ENCODE data around the gene TUBA4B. TPM values are rescaled to one million over a fixed set of nuclear protein-coding genes. Genes with fewer than 3 reads are reported as not detected.

TUBA4B gene
- total and polyA plus RNA-seq, 2 of the 4 experiments (the other 2 are of a cell fraction): not detected

DNA sequence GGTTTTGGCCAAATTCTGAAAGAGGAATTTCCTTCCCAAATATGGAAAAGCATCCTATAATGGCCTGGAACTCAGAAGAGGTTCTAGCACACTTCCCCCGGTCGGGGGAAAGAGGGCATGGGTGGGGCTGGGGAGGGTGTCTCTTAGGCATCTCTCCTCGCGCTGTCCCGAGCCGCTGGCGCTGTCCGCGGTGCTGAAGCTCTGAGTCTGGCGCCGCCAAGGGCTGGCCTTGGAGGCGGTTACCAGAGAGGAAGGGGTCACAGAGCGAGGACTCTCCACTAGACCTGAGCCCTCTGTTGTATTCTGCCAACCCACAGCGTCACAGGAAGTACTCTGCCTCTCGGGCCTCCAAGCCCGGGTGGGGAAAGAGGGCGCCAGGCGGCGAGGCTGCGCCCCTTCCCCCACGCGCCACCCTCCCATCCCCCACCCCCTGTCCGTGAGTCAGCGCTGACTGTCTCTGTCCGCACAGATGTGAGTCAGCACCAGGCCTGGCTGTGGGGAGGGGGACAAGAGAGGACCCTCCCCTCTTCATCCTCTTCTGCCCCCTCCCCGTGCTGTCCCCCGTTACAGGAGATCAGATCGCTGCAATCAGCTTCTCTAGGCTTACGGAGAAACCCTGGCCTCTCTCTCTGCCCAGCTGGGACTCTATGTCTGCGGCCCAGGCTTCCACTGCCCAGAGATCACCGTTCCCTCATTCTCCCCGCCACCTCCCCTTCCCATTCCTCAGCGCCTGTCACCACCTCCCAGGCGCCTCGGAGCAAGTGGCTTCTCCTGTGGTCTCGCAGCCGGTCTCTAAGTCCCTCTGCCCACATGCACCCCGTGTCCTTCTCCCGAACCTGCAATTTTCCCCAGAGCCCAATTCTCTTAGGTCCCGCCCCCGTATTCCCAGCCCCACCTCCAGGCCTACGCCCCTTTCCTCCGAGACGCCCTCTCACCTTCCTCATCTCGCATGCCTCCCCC, 55.4 kb downstream of the TUBA4B start (continued):
- TF ChIP-seq BHLHE40 (IDR thresholded peaks at IDR 0.05; ENCODE audit: low read depth, low read length): no peak
- no peak for TF ChIP-seq RAD21 (IDR thresholded peaks at IDR 0.05; ENCODE audit: low read length)
- peak; percentile 16; the same call in 1 of the 2 replicates for TF ChIP-seq MAZ (IDR thresholded peaks at IDR 0.05; ENCODE audit: borderline replicate concordance, low read depth, low read length)

DNA sequence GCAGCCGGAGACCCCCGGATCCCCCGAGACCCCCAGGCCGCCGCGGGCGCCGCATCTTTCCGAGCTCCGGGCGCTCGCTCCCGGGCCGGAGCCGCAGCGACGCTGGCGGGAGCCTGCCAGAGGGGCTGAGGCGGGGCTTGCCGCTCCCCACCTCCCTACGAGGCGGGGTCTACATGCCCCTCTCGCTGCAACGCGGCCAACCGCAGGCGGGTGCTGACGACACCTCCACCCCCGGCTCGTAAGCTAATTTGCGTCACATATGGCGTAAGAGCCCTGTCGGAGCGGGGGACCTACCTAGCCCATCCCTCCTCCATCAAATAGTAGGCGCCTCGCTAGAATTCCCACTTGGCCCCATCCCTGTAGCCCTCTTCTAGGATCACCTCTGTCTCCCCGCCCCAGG, 56.2 kb downstream of the TUBA4B start, which contains the start of gene PTPRN:
Gene PTPRN, minus strand, starts transcription at position 124 of the 400 bp plus-strand sequence. Its CDS starts 69 bp downstream, at position 55.
- Histone ChIP-seq H3K9me3 (ENCODE audit: control insufficient read depth, insufficient read depth, low read length) (no peaks in the 10 kb centered on the region), H3K27me3 (ENCODE audit: control insufficient read depth, insufficient read depth, low read length) (no peaks in the 10 kb centered on the region; the same call in 1 of the 2 replicates), H2AK9ac (replicated peaks; ENCODE audit: low read depth, low read length, poor library complexity) (peak within 1 kb of the TSS; percentile 87), H3K18ac (ENCODE audit: low read depth, low read length) (no peak within 1 kb of the TSS), H3K79me1 (ENCODE audit: low read depth in 1 of 2, low read length in 2 of 2) (no peaks in the 10 kb centered on the region), H3K27ac (ENCODE audit: insufficient read depth, low read length) (peak within 1 kb of the TSS; percentile 32; the same call in 1 of the 2 replicates), H3K4ac (ENCODE audit: low read depth, low read length) (peak within 1 kb of the TSS; percentile 17; the same call in 1 of the 2 replicates), H4K8ac (ENCODE audit: low read depth in 2 of 2, low read length in 2 of 2) (no peak within 1 kb of the TSS), H3K4me3 (ENCODE audit: insufficient read depth, low read depth, low read length) (peak within 1 kb of the TSS; percentile 59), H2BK15ac (ENCODE audit: low read depth, low read length) (no peak within 1 kb of the TSS), H3K9ac (ENCODE audit: low read depth, low read length) (peak within 1 kb of the TSS; percentile 8; the same call in 1 of the 2 replicates), H3K4me1 (ENCODE audit: control insufficient read depth, insufficient read depth, low read length) (peaks cover 6% of the 10 kb centered on the region; the same call in 1 of the 2 replicates), H3K9me1 (ENCODE audit: insufficient read depth, low read length) (no peaks in the 10 kb centered on the region), H4K20me1 (ENCODE audit: insufficient read depth, low read length) (peaks cover 7% of the 10 kb centered on the region), H2AFZ (replicated peaks; ENCODE audit: low read length, poor library complexity) (peak within 1 kb of the TSS; percentile 90), H2BK5ac (ENCODE audit: low read depth, low read length, poor library complexity, severe bottlenecking) (peak within 1 kb of the TSS; percentile 54), H3K14ac (replicated peaks; ENCODE audit: low read depth, low read length) (no peak within 1 kb of the TSS), H2BK120ac (ENCODE audit: low read depth, low read length) (peak within 1 kb of the TSS; percentile 32), H4K5ac (ENCODE audit: low read depth, low read length) (no peak within 1 kb of the TSS), H3K56ac (ENCODE audit: extremely low read depth, insufficient read depth, low read length) (no peak within 1 kb of the TSS), H2AK5ac (ENCODE audit: low read depth, low read length) (peak within 1 kb of the TSS; percentile 58; the same call in 1 of the 2 replicates), H3K23ac (ENCODE audit: low read depth, low read length) (peak within 1 kb of the TSS; percentile 56), H4K91ac (ENCODE audit: insufficient read depth, low read depth, low read length) (0 out of 2 replicates have a peak within 1 kb of the TSS, but pooled peaks have one; percentile 23), H3K4me2 (ENCODE audit: low read depth, low read length) (peak within 1 kb of the TSS; percentile 85), H3K36me3 (ENCODE audit: control insufficient read depth, insufficient read depth, low read length) (no peaks in the 10 kb centered on the region), H2BK20ac (ENCODE audit: low read depth, low read length) (no peak within 1 kb of the TSS)
- peak; percentile 87 for DNase-seq
- in situ Hi-C loops (cut with MboI; ENCODE audit: low sequenced_read_pairs) (no loop called here), dilution Hi-C loops (cut with HindIII; ENCODE audit: low sequenced_read_pairs, unreplicated experiment) (no loop called here), intact Hi-C loops (cut with micrococcal nuclease) (loop anchor here (5.0 kb wide), 1 partner anchor 33 kb away; no protein-coding TSS in a partner anchor)
- ATAC-seq (ENCODE audit: low read depth): peak; percentile 38
- WGBS, 2 experiments (ENCODE audit: extremely low coverage in 2 of 2, insufficient read length in 1 of 2): 2% methylated on average over 10 of the region's 37 CpGs; no CpG with 5 or more reads in 1 of the 2 experiments
- POLR2A ChIA-PET (ENCODE audit: unreplicated experiment): no interaction called here
- no TSS peak for BruUV-seq (replicated peaks)
- CTCF ChIA-PET: interaction anchor here (0.7 to 1.1 kb wide), 2 partner anchors 9 to 47 kb away, joined by 3 to 4 read pairs; no protein-coding TSS in a partner anchor
- TF ChIP-seq RAD21 (IDR thresholded peaks at IDR 0.05; ENCODE audit: low read length): no peak
- TF ChIP-seq NFE2L2 (IDR thresholded peaks at IDR 0.05; ENCODE audit: low read depth, low read length): no peak
- TF ChIP-seq, protein P1, sequence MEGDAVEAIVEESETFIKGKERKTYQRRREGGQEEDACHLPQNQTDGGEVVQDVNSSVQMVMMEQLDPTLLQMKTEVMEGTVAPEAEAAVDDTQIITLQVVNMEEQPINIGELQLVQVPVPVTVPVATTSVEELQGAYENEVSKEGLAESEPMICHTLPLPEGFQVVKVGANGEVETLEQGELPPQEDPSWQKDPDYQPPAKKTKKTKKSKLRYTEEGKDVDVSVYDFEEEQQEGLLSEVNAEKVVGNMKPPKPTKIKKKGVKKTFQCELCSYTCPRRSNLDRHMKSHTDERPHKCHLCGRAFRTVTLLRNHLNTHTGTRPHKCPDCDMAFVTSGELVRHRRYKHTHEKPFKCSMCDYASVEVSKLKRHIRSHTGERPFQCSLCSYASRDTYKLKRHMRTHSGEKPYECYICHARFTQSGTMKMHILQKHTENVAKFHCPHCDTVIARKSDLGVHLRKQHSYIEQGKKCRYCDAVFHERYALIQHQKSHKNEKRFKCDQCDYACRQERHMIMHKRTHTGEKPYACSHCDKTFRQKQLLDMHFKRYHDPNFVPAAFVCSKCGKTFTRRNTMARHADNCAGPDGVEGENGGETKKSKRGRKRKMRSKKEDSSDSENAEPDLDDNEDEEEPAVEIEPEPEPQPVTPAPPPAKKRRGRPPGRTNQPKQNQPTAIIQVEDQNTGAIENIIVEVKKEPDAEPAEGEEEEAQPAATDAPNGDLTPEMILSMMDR (conservative IDR thresholded peaks at IDR 0.05; ENCODE audit: low read depth, low read length): no peak
- no peak for TF ChIP-seq MAFK (IDR thresholded peaks at IDR 0.05; ENCODE audit: low read depth, low read length)
- TF ChIP-seq RCOR1 (IDR thresholded peaks at IDR 0.05; ENCODE audit: insufficient replicate concordance, low read length): no peak
- no peak for TF ChIP-seq FOS (IDR thresholded peaks at IDR 0.05; ENCODE audit: low read depth, low read length)
- TF ChIP-seq SMC3 (IDR thresholded peaks at IDR 0.05; ENCODE audit: low read depth, low read length): no peak
- TF ChIP-seq MAZ (IDR thresholded peaks at IDR 0.05; ENCODE audit: borderline replicate concordance, low read depth, low read length): peak; percentile 61; the same call in 1 of the 2 replicates
- TF ChIP-seq, protein P2, sequence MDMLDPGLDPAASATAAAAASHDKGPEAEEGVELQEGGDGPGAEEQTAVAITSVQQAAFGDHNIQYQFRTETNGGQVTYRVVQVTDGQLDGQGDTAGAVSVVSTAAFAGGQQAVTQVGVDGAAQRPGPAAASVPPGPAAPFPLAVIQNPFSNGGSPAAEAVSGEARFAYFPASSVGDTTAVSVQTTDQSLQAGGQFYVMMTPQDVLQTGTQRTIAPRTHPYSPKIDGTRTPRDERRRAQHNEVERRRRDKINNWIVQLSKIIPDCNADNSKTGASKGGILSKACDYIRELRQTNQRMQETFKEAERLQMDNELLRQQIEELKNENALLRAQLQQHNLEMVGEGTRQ (IDR thresholded peaks at IDR 0.05; ENCODE audit: low read depth, low read length): no peak
- no peak for TF ChIP-seq MXI1 (IDR thresholded peaks at IDR 0.05; ENCODE audit: borderline replicate concordance, low read depth, low read length)
- TF ChIP-seq CHD1 (IDR thresholded peaks at IDR 0.05; ENCODE audit: low read depth, low read length): no peak
